CD4-positive, alpha-beta T cell treated with Interleukin-2 at 100 ng/mL for 4 hours (primary cell): ENCODE data around the gene BLOC1S5.
A peak's percentile ranks its signal among the peaks of the same experiment; 100 is the strongest.

Source experiments
- DNase-seq: peaks from one replicate; pipeline ENCODE4 v3.0.0-alpha.2; 2020; ENCODE audit warnings: low spot score

Gene BLOC1S5, protein sequence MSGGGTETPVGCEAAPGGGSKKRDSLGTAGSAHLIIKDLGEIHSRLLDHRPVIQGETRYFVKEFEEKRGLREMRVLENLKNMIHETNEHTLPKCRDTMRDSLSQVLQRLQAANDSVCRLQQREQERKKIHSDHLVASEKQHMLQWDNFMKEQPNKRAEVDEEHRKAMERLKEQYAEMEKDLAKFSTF

GRCh38 chr6:8063761-8064637 is at the start of gene BLOC1S5:
TSS of gene BLOC1S5 (minus strand) at chr6:8064389. CDS start at chr6:8064376, 13 bp downstream.
- DNase-seq: peak; percentile 96

DNA sequence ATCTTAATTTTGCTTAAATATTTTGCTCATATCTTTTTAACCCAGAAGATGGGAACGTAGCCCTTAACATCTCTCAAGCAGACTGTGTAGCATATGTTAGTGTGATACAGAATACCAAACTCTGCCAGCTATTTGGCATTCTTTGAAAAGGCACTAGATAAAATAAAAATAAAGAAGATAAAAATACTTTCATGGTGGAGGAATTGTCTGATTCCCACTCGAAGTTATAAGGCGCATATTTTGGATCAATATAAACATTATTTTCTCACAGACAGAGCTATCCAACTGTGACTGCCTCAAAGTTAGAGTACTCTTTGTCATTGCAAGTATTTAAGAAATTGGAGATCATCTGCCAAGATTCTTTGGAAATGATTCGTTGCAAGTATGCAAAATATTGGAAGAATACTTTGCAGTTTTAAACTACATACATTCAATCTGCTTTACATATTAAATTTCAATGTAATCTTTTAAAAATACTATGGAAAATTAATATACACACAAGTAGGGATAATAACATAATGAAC is 49.0 kb upstream of the BLOC1S5 start:
- DNase-seq: no peak

GRCh38 chr6:8110725-8111124 is 46.5 kb upstream of the BLOC1S5 start:
- no peak for DNase-seq

DNA sequence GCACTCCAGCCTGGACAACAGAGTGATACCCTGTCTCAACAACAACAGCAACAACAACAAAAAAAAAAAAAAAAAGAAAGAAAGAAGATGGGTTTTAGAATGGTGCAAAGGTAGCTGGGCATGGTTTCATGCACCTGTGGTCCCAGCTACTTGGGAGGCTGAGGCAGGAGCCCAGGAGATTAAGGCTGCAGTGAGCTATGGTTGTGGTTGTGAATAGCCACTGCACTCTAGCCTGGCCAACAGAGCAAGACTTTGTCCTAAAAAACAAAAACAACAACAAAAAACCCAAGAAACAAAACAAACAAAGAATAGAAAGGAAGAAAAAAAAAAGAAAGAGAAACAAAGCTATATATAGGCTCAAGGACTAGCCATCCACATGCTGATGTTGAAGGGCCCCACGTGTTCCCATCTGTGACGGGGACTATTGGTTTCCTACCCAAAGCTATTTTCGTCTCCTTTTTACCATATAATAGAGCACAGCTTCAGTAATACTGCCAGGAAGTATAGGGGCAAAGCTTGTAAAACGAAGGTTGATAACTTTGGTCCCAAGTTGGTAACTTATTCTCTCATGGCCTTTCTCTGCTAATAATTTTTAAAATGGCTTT is 46.0 kb upstream of the BLOC1S5 start:
- no peak for DNase-seq

DNA sequence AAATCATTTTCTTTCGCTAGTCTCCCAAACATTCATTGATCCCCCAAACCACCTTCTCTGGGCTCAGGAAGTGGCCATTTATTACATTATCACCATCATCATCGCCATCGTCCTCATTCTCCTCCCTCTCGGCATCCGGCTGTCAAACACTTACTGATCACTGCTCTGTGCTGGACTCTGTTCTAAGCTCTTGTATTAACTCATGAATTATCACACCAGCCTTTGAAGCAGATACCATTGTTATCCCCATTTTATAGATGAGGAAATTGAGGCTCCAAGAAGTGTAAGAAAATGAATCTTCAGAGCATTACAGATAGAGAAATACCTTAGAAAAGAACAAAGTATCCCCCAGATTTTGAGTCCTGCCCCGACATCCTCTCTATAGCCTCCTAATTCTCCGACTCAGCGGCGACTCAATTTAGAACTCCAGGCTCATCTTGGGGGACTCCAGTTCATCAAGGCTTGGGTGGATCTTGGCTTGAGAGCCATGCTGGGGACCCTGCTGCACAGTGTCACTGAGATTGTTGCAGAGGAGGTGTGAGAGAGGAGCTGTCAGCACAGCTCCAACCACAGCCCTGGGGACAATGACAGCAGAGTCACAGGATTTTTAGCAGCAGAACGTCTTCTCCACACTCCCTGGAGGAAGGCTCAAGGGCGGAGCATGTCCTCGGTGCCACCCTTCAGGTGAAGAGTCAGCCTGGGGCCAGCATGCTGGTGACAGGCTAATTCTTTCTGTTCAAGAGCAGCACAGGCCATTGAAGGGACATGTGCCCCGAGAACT is 44.8 kb upstream of the BLOC1S5 start:
- DNase-seq: no peak

GRCh38 chr6:8108031-8108660 is 44.0 kb upstream of the BLOC1S5 start:
- no peak for DNase-seq

GRCh38 chr6:8105791-8106190 is 41.6 kb upstream of the BLOC1S5 start:
- no peak for DNase-seq

DNA sequence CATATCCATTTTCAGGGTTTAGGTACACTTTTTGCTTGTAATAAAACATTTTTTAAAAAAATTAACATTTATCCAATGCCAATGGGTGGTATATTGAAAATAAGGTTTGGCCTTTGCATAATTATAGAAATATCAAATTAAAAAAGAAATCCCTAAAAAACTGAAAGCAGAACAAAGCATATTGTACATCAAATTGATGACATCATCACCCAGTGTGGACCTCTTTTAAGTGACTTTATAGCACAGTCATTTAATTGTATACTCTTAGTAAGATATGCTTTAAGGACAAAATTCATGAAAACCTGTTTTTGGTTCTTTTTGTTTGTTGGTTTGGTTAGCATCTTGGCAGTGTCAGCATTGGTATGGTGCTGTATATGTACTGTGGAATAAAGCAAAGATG is 39.5 kb upstream of the BLOC1S5 start:
- DNase-seq: no peak

DNA sequence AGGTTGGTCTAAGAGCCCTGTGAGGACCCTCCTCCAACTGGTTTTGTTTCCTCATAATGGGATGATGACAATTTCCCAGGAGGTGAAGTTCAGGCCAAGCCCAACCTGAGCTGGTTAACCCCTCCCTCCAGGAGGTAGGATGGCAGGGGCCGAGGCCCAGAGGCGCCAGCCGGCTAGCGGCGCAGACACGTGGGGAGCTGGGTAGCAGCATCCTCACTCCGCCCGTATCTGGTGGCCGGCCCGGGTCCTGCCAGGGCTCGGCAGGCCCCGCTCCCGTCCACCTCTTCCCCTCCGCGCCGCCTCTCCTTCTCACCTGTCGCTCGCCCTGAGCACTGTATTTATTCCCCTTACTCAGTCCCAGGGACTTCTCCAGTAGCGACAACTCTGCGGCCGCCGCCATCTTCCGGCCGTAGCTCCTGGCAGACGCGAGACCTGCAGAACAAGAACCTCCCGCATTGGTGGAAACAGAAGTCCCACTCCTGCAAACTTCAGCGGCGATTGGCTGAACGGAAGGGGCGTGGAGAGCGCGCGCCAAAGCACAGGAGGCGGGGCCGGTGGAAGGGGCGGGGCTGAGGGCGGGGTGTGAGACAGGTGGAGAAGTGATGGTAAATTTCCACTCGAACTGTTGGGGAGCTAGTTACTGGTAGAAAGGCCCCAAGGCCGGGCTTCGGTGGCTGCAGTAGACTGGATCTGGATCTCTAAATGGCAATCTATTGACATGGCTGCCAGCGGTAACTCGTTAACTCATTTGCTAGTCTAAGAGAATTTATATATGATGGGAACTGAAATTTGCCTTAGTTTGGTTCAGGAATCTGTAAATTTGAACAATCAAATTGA is 38.2 kb upstream of the BLOC1S5 start, which contains the start of gene EEF1E1:
Gene EEF1E1, minus strand, starts transcription at position 427 of the 837 bp plus-strand sequence. Its CDS starts 27 bp downstream, at position 400.
- peak; percentile 97 for DNase-seq

- no peak for DNase-seq
Observed at GRCh38 chr6:8100159-8100854, 36.1 kb upstream of the BLOC1S5 start.

- DNase-seq: no peak
Observed at GRCh38 chr6:8090650-8091049, 26.5 kb upstream of the BLOC1S5 start.

DNA sequence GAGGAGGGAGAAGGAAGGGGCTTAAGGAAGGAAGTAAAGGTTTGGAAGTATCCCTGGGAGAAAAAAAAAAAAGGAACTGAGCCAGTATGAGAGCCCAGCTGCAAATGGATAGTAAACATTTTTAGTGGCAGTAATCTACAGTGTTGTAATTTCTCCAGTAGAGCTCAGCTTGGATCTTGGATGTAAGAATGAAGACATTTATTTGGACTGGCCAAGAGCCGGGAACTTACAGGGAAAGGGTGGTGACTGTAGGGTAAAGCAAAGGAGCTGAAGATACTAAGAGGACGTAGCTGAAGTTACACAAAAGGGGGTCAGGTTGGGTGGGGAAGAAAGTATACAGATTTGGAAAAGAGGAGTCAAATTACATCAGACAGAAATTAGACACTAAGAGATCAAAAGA is 24.7 kb upstream of the BLOC1S5 start:
- DNase-seq: no peak

DNA sequence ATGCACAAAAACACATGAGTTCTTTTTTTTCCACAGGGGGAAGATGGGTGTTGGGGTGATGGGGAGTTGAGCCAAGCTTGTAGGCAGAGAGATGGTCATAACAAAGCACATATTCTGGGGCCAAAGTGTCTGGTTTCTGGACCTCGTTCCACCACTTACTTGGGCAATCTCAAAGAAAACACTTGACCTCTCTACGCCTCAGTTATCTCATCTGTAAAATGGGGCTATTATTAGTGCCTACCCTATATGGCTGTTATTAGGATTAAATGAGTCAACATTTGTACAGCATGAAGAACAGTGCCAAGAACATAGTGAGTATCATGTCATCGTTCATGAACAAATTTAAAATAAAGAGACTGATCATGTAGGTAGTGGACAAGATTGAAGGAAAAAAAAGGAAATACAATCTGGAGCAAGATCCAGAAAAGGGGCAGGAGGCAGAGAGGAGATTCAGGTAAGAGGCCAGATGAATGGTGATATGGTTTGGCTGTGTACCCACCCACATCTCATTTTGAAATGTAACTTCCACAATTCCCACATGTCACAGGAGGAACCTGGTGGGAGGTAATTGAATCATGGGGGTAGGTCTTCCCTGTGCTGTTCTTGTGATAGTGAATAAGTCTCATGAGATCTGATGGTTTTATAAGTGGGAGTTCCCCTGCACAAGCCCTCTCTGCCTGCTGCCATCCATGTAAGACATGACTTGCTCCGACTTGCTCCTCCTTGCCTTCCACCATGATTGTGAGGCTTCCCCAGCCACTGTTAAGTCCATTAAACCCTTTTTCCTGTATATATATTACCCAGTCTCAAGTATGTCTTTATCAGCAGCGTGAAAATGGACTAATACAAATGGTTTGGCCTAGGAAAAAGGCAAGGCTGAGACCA is 23.9 kb upstream of the BLOC1S5 start:
- no peak for DNase-seq

DNA sequence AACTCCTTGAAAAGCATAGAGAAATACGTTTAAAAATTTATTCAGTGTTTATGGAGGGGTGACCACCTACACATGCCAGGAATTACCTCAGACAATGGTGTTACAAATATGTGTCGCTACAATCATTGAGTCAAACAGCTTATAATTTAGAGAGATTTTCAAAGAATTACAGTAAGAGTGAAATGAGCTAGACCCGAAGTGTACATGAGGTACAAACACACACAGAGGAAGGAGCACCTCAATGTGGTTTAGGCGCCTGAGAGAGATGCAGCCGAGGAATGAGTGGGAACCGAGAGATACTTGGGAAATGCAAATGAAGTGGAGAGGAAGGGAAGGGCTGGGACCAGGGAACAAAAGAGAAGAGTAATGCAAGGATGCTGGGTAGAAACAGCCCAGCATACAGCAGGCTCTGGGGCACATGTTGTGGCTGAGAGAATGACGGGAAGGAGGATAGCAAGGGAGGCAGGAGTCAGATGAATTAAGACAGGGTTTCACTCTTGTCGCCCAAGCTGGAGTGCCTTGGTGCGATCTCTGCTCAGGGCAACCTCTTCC is 22.6 kb upstream of the BLOC1S5 start:
- no peak for DNase-seq

DNA sequence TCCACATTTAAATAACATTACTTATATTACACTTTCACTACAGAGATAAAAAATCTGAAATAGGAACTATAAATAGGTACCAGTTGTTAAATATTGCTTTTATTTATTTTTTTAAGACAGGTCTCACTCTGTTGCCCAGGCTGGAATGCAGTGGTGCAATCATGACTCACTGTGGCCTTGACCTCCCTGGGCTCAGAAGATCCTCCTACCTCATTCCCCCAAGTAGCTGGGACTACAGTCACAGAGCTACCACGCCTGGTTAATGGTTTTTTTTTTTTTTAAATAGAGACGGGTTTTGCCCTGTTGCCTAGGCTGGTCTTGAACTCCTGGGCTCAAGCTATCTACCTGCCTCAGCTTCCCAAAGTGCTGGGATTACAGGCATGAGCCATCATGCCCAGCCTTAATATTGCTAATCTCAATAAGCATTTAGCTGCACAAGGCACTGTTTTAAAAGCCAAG is 20.9 kb upstream of the BLOC1S5 start:
- DNase-seq: no peak

- DNase-seq: no peak
Observed at GRCh38 chr6:8084586-8084985, 20.4 kb upstream of the BLOC1S5 start.

DNA sequence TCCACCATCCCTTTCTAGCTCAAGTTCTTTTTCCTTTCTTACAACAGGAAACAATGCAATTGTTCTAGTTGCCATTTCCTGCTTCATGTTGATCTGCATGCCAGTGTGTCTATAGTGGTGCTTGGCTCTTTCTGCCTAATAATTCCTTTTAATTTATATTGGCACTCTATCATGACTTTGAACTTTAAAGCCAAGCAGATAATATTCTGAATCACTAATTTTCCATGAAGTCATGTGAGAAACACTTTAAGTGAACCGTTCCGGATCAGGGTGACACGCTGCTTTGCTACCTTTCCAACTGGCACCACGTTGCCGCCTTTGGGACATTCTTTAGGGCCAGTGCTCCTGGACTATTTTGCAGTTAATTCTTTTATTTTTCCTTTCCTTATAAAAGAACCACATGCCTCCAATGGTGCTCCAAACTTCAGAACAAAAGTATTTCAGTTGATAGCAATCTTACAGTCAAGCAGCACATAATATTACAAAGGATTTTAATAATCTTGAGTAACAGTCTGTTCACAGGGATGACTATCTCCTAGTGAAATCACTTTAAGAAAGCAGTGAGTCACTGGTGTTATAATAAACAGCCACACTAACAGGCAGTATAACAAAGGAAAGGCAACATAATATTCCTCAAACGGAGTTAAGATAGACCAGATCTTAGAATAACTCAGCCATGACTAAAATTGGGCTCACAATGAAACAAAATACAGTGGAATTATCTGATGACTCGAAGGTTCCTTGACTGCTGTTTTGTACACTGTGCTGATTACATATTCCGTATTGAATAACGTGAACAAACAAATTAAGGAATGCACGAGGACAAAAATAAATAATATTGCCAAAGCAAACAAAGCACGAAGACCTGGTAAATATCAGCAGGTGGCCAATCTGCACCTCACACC is 19.0 kb upstream of the BLOC1S5 start:
- DNase-seq: no peak
